IPS-20b (cell line): ENCODE results near the gene ZEB1.

Source experiments
- H3K27ac ChIP-seq: one replicate; pipeline ENCODE4 v1.5.1; 2013; ENCODE audit warnings: low read length
- H3K27me3 ChIP-seq: 2 replicates; pipeline ENCODE4 v1.6.1; 2013; ENCODE audit warnings: mild to moderate bottlenecking, low read length, inconsistent platforms; ENCODE audit not compliant: insufficient read depth
- H3K36me3 ChIP-seq: 2 replicates; pipeline ENCODE4 v1.6.1; 2013; ENCODE audit warnings: low read depth, mild to moderate bottlenecking, inconsistent platforms, low read length, moderate library complexity; ENCODE audit not compliant: insufficient read depth
- H3K4me1 ChIP-seq: 2 replicates; pipeline ENCODE4 v1.6.1; 2013; ENCODE audit warnings: mild to moderate bottlenecking, control low read depth, inconsistent platforms, low read length, moderate library complexity; ENCODE audit not compliant: insufficient read depth
- H3K4me3 ChIP-seq: 2 replicates; pipeline ENCODE4 v1.5.1; 2013; ENCODE audit warnings: mild to moderate bottlenecking, low read length, inconsistent platforms
- H3K9ac ChIP-seq: 2 replicates; pipeline ENCODE4 v1.6.1; 2013; ENCODE audit warnings: low read depth, mild to moderate bottlenecking, inconsistent platforms, low read length, moderate library complexity
- H3K9me3 ChIP-seq: 2 replicates; pipeline ENCODE4 v1.6.1; 2013; ENCODE audit warnings: mild to moderate bottlenecking, low read depth, low read length, inconsistent platforms; ENCODE audit not compliant: insufficient read depth

Gene ZEB1

GRCh38 chr10:31374146-31374696, 55.2 kb downstream of the ZEB1 start:
- Histone ChIP-seq H3K27me3 (no peaks in the 10 kb centered on the region), H3K9me3 (no peaks in the 10 kb centered on the region), H3K36me3 (no peaks in the 10 kb centered on the region), H3K27ac (no peak overlapping the region), H3K9ac (no peak overlapping the region), H3K4me1 (no peaks in the 10 kb centered on the region), H3K4me3 (no peak overlapping the region)

- H3K27me3 ChIP-seq: no peaks in the 10 kb centered on the region
- H3K9ac ChIP-seq: no peak overlapping the region
- no peaks in the 10 kb centered on the region for H3K9me3 ChIP-seq
- H3K4me1 ChIP-seq: peaks cover 6% of the 10 kb centered on the region; the same call in 1 of the 2 replicates
- no peak overlapping the region for H3K4me3 ChIP-seq
- no peaks in the 10 kb centered on the region for H3K36me3 ChIP-seq
- no peak overlapping the region for H3K27ac ChIP-seq
Measured at GRCh38 chr10:31381171-31381570, 62.2 kb downstream of the ZEB1 start.

- H3K4me1 ChIP-seq: peaks cover 6% of the 10 kb centered on the region; the same call in 1 of the 2 replicates
- H3K9ac ChIP-seq: no peak overlapping the region
Measured at GRCh38 chr10:31381766-31382316, 62.8 kb downstream of the ZEB1 start.

DNA sequence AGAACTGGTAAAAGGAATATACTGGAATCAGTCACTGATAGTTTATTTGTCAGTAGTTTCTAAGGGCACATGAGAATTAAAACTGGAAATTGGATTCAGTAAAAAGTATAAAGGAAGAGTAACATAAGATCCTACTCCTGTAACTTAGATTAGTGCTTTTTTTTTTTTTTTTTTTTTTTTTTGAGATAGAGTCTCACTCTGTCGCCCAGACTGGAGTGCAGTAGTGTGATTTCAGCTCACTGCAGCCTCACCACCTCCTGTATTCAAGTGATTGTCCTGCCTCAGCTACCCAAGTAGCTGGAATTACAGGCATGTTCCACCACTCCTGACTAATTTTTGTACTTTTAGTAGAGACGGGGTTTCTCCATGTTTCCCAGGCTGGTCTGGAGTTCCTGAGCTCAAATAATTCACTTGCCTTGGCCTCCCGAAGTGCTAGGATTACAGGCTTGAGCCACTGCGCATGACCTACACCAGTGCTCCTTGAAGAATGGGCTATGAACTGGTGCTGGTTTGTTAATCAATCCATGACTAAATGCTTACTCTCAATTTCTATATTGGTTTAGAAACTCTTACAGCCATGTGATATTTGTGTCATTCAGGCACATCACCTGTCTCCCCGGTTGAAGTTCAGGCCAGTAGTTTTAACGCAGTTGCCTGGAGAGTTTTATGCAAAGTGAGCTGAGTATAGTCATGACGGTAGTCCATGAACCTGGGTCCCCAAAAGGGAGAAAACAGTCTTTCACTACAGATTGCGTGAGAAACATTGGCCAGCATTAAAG, 65.0 kb downstream of the ZEB1 start:
- Histone ChIP-seq H3K9ac (no peak overlapping the region), H3K4me3 (no peak overlapping the region), H3K4me1 (peaks cover 6% of the 10 kb centered on the region; the same call in 1 of the 2 replicates), H3K36me3 (no peaks in the 10 kb centered on the region), H3K27ac (no peak overlapping the region), H3K27me3 (no peaks in the 10 kb centered on the region), H3K9me3 (no peaks in the 10 kb centered on the region)

More at GRCh38 chr10:31381766-31382316, 62.8 kb downstream of the ZEB1 start:
- H3K36me3 ChIP-seq: no peaks in the 10 kb centered on the region
- no peaks in the 10 kb centered on the region for H3K9me3 ChIP-seq
- H3K27me3 ChIP-seq: no peaks in the 10 kb centered on the region
- H3K27ac ChIP-seq: no peak overlapping the region
- no peak overlapping the region for H3K4me3 ChIP-seq

GRCh38 chr10:31384589-31384949, 65.6 kb downstream of the ZEB1 start:
- H3K27ac ChIP-seq: no peak overlapping the region

DNA sequence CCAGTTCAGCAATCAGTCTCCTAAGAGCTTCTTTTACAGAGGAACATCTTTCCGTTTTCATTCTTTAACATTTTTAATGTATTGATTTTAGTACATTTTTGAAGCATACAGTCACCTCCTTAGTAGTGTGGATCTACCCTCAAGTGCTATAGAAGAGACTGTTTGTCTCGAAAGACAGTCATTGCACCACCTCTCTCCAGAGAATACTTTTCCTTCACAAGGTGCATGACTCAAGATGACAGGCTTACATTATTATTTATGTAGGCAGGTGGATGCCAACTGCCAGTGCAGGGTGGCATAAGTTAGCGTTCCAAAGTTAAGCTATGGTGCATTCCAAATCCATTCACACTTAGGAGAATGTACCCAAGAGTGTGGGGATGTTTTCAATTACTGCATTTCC, 71.8 kb downstream of the ZEB1 start:
- Histone ChIP-seq H3K36me3 (no peaks in the 10 kb centered on the region), H3K9me3 (no peaks in the 10 kb centered on the region), H3K4me1 (peaks cover 5% of the 10 kb centered on the region; the same call in 1 of the 2 replicates), H3K4me3 (no peak overlapping the region), H3K27ac (no peak overlapping the region), H3K9ac (no peak overlapping the region), H3K27me3 (no peaks in the 10 kb centered on the region)

More at GRCh38 chr10:31384589-31384949, 65.6 kb downstream of the ZEB1 start:
- H3K4me3 ChIP-seq: no peak overlapping the region
- H3K9ac ChIP-seq: no peak overlapping the region
- H3K4me1 ChIP-seq: peaks cover 6% of the 10 kb centered on the region; the same call in 1 of the 2 replicates
- H3K36me3 ChIP-seq: no peaks in the 10 kb centered on the region
- H3K9me3 ChIP-seq: no peaks in the 10 kb centered on the region
- H3K27me3 ChIP-seq: no peaks in the 10 kb centered on the region

DNA sequence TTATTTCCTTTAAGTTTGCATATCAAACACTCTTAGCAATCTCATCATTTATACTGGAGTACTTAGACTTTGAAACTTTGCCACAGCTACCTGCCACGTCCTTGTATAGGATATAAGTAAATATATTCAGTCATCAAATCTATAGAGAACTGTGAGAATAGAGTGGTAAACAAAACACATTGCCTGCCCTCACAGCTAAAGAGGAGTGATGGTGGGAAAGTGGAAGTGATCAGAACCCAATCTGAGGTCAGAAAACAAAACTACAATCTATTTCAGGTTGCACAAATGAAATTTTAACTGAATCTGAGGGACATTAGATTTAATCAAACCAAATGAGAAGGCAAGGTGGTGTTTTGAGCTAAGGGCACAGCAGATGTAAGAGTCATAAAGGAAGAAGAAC, 74.8 kb downstream of the ZEB1 start:
- Histone ChIP-seq H3K9me3 (no peaks in the 10 kb centered on the region), H3K36me3 (no peaks in the 10 kb centered on the region), H3K9ac (no peak overlapping the region), H3K4me1 (peaks cover 5% of the 10 kb centered on the region; the same call in 1 of the 2 replicates), H3K27ac (no peak overlapping the region), H3K4me3 (no peak overlapping the region), H3K27me3 (no peaks in the 10 kb centered on the region)

DNA sequence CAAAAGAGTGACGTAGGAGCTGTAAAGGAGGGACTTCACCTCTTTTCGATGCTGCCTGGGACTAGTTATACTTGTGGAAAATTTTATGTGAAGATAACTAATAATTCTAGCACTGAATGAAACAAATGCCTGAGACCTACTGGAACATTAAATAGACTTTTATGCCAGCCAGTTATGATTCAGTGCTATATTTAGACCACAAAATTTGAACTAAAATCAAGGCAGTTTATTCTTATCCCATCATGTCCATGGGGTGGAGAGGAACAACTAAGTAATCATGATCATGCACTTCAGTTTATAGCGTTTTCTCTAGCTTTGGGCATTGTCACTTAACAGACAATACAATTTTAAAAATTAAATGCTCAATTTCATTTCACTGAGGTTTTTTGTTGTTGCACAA, 76.7 kb downstream of the ZEB1 start:
- no peaks in the 10 kb centered on the region for H3K36me3 ChIP-seq
- no peak overlapping the region for H3K27ac ChIP-seq
- H3K27me3 ChIP-seq: no peaks in the 10 kb centered on the region
- no peaks in the 10 kb centered on the region for H3K9me3 ChIP-seq
- H3K4me3 ChIP-seq: no peak overlapping the region
- no peak overlapping the region for H3K9ac ChIP-seq
- H3K4me1 ChIP-seq: peaks cover 5% of the 10 kb centered on the region; the same call in 1 of the 2 replicates

GRCh38 chr10:31396376-31396775, 77.4 kb downstream of the ZEB1 start:
- H3K9ac ChIP-seq: no peak overlapping the region
- H3K27me3 ChIP-seq: no peaks in the 10 kb centered on the region
- no peaks in the 10 kb centered on the region for H3K36me3 ChIP-seq
- H3K4me3 ChIP-seq: no peak overlapping the region
- no peak overlapping the region for H3K27ac ChIP-seq
- H3K9me3 ChIP-seq: no peaks in the 10 kb centered on the region
- peaks cover 4% of the 10 kb centered on the region; the same call in 1 of the 2 replicates for H3K4me1 ChIP-seq

DNA sequence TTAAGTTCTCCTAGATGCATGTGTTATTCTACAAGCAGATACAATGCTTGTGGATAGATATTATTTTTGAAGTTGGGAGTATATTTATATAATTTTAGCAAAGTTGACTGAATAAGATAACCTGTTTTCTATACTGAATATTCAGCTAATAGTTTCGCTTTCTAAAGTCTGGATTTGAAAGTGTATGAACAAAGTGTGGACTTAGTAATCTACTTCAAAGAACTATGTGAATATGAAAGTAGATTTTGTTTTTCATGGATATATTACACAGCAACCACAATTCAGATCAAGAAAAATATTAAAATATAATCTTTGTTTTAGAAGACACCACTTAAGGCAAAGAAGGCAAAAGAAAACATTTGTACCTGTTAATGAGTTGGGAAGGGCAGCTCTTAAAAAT, 78.8 kb downstream of the ZEB1 start:
- H3K4me1 ChIP-seq: no peaks in the 10 kb centered on the region; the same call in 1 of the 2 replicates
- no peak overlapping the region for H3K4me3 ChIP-seq
- H3K27me3 ChIP-seq: no peaks in the 10 kb centered on the region
- no peaks in the 10 kb centered on the region for H3K9me3 ChIP-seq
- H3K9ac ChIP-seq: no peak overlapping the region
- no peaks in the 10 kb centered on the region for H3K36me3 ChIP-seq
- no peak overlapping the region for H3K27ac ChIP-seq

DNA sequence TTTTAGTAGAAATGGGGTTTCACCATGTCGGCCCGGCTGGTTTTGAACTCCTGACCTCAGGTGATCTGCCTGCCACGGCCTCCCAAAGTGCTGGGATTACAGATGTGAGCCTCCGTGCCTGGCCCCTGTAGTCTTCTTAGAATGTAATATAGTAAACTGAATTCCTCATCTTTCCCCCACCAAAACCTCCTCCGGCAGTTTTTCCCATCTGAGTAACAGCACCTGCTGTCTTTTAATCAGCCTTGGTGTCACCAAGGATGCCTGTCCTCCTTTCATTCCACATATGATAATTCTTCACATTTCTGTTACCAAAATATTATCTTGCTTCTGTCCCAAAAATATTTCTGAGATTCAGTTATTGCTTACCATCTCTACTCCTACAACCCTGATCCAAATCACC, 80.2 kb downstream of the ZEB1 start:
- Histone ChIP-seq H3K4me3 (no peak overlapping the region), H3K4me1 (no peaks in the 10 kb centered on the region; the same call in 1 of the 2 replicates), H3K9me3 (no peaks in the 10 kb centered on the region), H3K36me3 (no peaks in the 10 kb centered on the region), H3K27me3 (no peaks in the 10 kb centered on the region), H3K27ac (no peak overlapping the region), H3K9ac (no peak overlapping the region)

- no peak overlapping the region for H3K9ac ChIP-seq
- H3K27ac ChIP-seq: no peak overlapping the region
- no peaks in the 10 kb centered on the region for H3K27me3 ChIP-seq
- H3K36me3 ChIP-seq: no peaks in the 10 kb centered on the region
- H3K4me3 ChIP-seq: no peak overlapping the region
- no peaks in the 10 kb centered on the region; the same call in 1 of the 2 replicates for H3K4me1 ChIP-seq
- no peaks in the 10 kb centered on the region for H3K9me3 ChIP-seq
Measured at GRCh38 chr10:31399631-31400030, 80.6 kb downstream of the ZEB1 start.
